HG02642 (cell line): ENCODE measurements around the gene PEBP1.

Experiments used
- ATAC-seq: cut with Tn5 transposase; IDR thresholded peaks from one replicate; pipeline ENCODE4 v1.9.1; 2021; ENCODE audit warnings: mild to moderate bottlenecking; ENCODE audit not compliant: unreplicated experiment, poor library complexity

PEBP1 gene

GRCh38 chr12:118135788-118136558 is at the start of gene PEBP1:
PEBP1 (plus strand) TSS chr12:118136124; CDS start chr12:118136210, 86 bp downstream.
- peak; percentile 97 for ATAC-seq

- ATAC-seq, result no peak
Observed at GRCh38 chr12:118089782-118090181, 46.1 kb upstream of the PEBP1 start.

GRCh38 chr12:118094039-118094438 is 41.9 kb upstream of the PEBP1 start:
- no peak for ATAC-seq

GRCh38 chr12:118098401-118098800 is 37.5 kb upstream of the PEBP1 start:
- no peak for ATAC-seq

- no peak for ATAC-seq
Observed at GRCh38 chr12:118098911-118099671, 36.8 kb upstream of the PEBP1 start.

- no peak for ATAC-seq
Observed at GRCh38 chr12:118101051-118101450, 34.9 kb upstream of the PEBP1 start.

- no peak for ATAC-seq
Observed at GRCh38 chr12:118102070-118102469, 33.9 kb upstream of the PEBP1 start.

GRCh38 chr12:118102609-118103008 is 33.3 kb upstream of the PEBP1 start:
- no peak for ATAC-seq

GRCh38 chr12:118103201-118103600 is 32.7 kb upstream of the PEBP1 start:
- no peak for ATAC-seq

- ATAC-seq, result no peak
Observed at GRCh38 chr12:118103601-118104382, 32.1 kb upstream of the PEBP1 start, which contains the start of gene VSIG10. VSIG10 (minus strand) TSS chr12:118104011; CDS start chr12:118103671, 340 bp downstream.

GRCh38 chr12:118107011-118107410 is 28.9 kb upstream of the PEBP1 start:
- no peak for ATAC-seq

GRCh38 chr12:118107694-118108093 is 28.2 kb upstream of the PEBP1 start:
- no peak for ATAC-seq

GRCh38 chr12:118109088-118109487 is 26.8 kb upstream of the PEBP1 start:
- ATAC-seq, result no peak

- no peak for ATAC-seq
Observed at GRCh38 chr12:118119449-118119879, 16.5 kb upstream of the PEBP1 start.

- no peak for ATAC-seq
Observed at GRCh38 chr12:118120579-118121363, 15.2 kb upstream of the PEBP1 start.

- ATAC-seq, result no peak
Observed at GRCh38 chr12:118122264-118122663, 13.7 kb upstream of the PEBP1 start.

GRCh38 chr12:118124333-118124874 is 11.5 kb upstream of the PEBP1 start:
- ATAC-seq, result no peak

- ATAC-seq, result no peak
Observed at GRCh38 chr12:118125743-118126118, 10.2 kb upstream of the PEBP1 start.

- no peak for ATAC-seq
Observed at GRCh38 chr12:118126119-118126757, 9.7 kb upstream of the PEBP1 start.
